Sigmoid colon (tissue), 7 donors: ENCODE data around the gene ZNF606. TPM values are rescaled to one million over a fixed set of nuclear protein-coding genes. Genes with fewer than 3 reads are reported as not detected.

Experiments
- DNase-seq: peaks from one replicate; pipeline ENCODE4 v3.0.0-alpha.2; 2019
- H3K27ac ChIP-seq, 4 donors: fragments of 200-600 bp; sonication (generic); one replicate each; pipeline ENCODE4 v1.5.1; 2016 to 2019; ENCODE audit warnings: mild to moderate bottlenecking in 1 of 4
- H3K27me3 ChIP-seq, 3 donors: fragments of 200-600 bp; sonication (generic); one replicate each; pipeline ENCODE4 v1.5.1; 2019; ENCODE audit warnings: mild to moderate bottlenecking in 1 of 3
- H3K36me3 ChIP-seq, 4 donors: fragments of 200-600 bp; sonication (generic); one replicate each; pipeline ENCODE4 v1.5.1; 2016 to 2019
- H3K4me1 ChIP-seq, 4 donors: fragments of 200-600 bp; sonication (generic); one replicate each; pipeline ENCODE4 v1.5.1; 2017 to 2019
- H3K4me3 ChIP-seq, 4 donors: fragments of 200-600 bp; sonication (generic); one replicate each; pipeline ENCODE4 v1.5.1; 2017 to 2019; ENCODE audit warnings: mild to moderate bottlenecking in 2 of 4, moderate library complexity in 1 of 4
- H3K9me3 ChIP-seq, 4 donors: fragments of 200-600 bp in 3 of 4; sonication (generic) in 3 of 4; one replicate each; pipeline versions ENCODE4 v1.5.1 to v1.6.1; 2013 to 2019
- EP300 ChIP-seq, 4 donors: sonication (generic); formaldehyde crosslinking; IDR thresholded peaks; one replicate each; pipeline ENCODE4 v1.6.1; 2017; ENCODE audit warnings: antibody characterized with exemption in 4 of 4
- POLR2A ChIP-seq, 2 donors: fragments of 450-650 bp; IDR thresholded peaks; one replicate each; pipeline ENCODE4 v1.6.1; 2016; ENCODE audit warnings: antibody characterized with exemption in 2 of 2, mild to moderate bottlenecking in 2 of 2, moderate library complexity in 2 of 2
- POLR2AphosphoS5 ChIP-seq, 4 donors: sonication (generic); formaldehyde crosslinking; IDR thresholded peaks; one replicate each; pipeline ENCODE4 v1.6.1; 2017; ENCODE audit warnings: antibody characterized with exemption in 4 of 4
- WGBS, 2 donors: extraction: QIAGEN DNeasy Blood & Tissue Kit; methylation state at CpG; one replicate each; pipeline ENCODE4 v1.1.7; 2013; 5-methylcytosine and 5-hydroxymethylcytosine counted together
- intact Hi-C: fragments of 100-400 bp; cut with DNase I; formaldehyde crosslinking; loops from one replicate; pipeline ENCODE4 v1.15.1; 2023
- polyA plus RNA-seq, 3 donors: library from polyadenylated mRNA; stranded (reverse); fragments of 200-250 nt; gene quantifications; one replicate each; pipeline ENCODE4 v1.2.3, GENCODE V29; 2013
- total RNA-seq, 4 donors: library from RNA; depleted of rRNA; stranded (reverse); fragments of >200 nt; gene quantifications; one replicate each; pipeline ENCODE4 v1.1.0, GENCODE V29; 2016
- TF ChIP-seq, protein P1 (sequence below), 4 experiments: fragments of 450-650 bp in 3 of 4; fragments of 200-600 bp in 1 of 4; IDR thresholded peaks; one replicate each; pipeline ENCODE4 v1.5.1; 2016 to 2019; ENCODE audit warnings: antibody characterized with exemption in 4 of 4, mild to moderate bottlenecking in 3 of 4, moderate library complexity in 2 of 4
- donor health status: healthy with polysubstance abuse.
- donor health status: Bipolar disorder and iron deficiency.
- donor health status: healthy.

The ZNF606 gene
- total and polyA plus RNA-seq, 7 donors, result 1.8 to 32.1 (median 9.8) TPM

DNA sequence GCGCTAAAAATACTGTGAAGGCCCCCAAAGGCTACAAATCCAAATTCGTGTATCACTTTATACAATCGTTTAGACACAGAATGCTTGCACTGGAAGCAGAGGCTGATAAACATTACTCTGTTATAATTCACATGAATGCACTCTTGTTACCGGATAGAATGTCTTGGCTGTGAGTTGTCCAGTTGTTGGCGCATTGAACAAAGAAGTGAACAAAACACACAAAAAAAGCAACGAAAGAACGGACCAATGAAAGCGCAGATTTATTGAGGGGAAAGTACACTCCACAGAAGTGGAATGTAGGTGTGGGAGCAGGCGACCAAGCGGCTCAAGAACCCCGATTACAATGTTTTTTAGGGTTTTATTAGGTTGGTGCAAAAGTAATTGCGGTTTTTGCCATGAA lies 66.9 kb downstream of the ZNF606 start:
- no peak for DNase-seq
- Histone ChIP-seq H3K9me3 (peaks cover 0 to 37% (median 9%) of the 10 kb centered on the region in 4 donors), H3K27me3 (no peaks in the 10 kb centered on the region), H3K27ac (no peak overlapping the region), H3K36me3 (peaks cover 0 to 23% (median under 1%) of the 10 kb centered on the region in 4 donors), H3K4me1 (peaks cover 0 to 8% (median 7%) of the 10 kb centered on the region in 4 donors), H3K4me3 (peak overlapping the region in 1 of 4 donors; percentile 77)
- intact Hi-C loops, result no loop called here
- TF ChIP-seq POLR2A (IDR thresholded peaks at IDR 0.05), result no peak
- TF ChIP-seq, protein P1, sequence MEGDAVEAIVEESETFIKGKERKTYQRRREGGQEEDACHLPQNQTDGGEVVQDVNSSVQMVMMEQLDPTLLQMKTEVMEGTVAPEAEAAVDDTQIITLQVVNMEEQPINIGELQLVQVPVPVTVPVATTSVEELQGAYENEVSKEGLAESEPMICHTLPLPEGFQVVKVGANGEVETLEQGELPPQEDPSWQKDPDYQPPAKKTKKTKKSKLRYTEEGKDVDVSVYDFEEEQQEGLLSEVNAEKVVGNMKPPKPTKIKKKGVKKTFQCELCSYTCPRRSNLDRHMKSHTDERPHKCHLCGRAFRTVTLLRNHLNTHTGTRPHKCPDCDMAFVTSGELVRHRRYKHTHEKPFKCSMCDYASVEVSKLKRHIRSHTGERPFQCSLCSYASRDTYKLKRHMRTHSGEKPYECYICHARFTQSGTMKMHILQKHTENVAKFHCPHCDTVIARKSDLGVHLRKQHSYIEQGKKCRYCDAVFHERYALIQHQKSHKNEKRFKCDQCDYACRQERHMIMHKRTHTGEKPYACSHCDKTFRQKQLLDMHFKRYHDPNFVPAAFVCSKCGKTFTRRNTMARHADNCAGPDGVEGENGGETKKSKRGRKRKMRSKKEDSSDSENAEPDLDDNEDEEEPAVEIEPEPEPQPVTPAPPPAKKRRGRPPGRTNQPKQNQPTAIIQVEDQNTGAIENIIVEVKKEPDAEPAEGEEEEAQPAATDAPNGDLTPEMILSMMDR (IDR thresholded peaks at IDR 0.05), result no peak
- no peak for TF ChIP-seq POLR2AphosphoS5 (IDR thresholded peaks at IDR 0.05)
- TF ChIP-seq EP300 (IDR thresholded peaks at IDR 0.05), result no peak
- 90 to 92% methylated on average over 12 of the region's 12 CpGs for WGBS, 2 donors

DNA sequence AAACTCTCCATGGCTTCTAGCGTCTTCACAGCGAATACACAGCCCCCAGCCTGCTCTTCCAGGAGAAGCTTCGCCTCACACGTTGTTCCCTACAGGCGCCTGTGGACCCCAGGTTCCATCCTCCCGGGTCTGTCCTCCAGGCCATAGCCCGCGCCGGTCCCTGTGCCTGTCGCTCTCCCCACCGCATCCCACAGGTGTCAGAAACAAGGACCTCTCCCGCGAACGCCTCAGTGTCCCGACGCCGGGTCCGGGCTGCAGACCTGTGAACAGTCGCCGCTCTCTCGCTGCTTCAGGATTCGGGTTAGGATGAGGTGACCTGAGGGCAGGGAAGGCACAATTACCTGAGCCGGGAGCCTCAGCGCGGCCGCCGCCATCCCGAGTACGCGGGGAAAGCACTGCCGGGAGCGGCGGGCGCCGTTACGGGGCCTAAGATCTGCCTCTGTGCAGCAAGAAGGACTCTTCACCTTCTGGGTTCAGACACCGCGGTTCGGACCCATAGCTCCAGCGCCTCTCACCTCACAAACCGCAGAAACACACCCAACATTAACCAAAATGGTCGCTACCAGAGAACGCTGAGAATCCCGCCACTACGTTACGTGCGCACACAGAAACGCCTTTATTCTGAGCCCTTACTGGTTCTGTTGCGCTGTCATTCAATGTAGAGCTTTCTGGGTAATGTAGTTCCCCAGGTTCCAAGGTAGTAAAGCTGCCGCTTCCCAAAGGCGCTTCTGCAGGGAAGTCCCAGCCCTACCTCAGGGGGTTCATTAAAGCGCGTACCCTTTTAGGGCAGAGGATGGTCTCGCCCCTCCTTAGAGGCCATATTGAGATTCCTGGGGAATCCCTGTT lies 67.6 kb downstream of the ZNF606 start, which contains the start of gene ZNF418:
Gene ZNF418, minus strand, starts transcription at position 583 of the 846 bp plus-strand sequence. CDS start 1,580 bp downstream, outside the sequence.
- no peaks in the 10 kb centered on the region for H3K27me3 ChIP-seq
- H3K4me1 ChIP-seq, result peaks cover 0 to 8% (median 7%) of the 10 kb centered on the region in 4 donors
- peak within 1 kb of the TSS; percentile 76 to 81 (median 79) for H3K27ac ChIP-seq
- intact Hi-C loops, result no loop called here
- TF ChIP-seq POLR2AphosphoS5 (IDR thresholded peaks at IDR 0.05), result peak in 3 of 4 donors; percentile 8 to 42 (median 37)
- TF ChIP-seq, protein P1 (IDR thresholded peaks at IDR 0.05), result no peak
- no peak for TF ChIP-seq POLR2A (IDR thresholded peaks at IDR 0.05)
- no peak for TF ChIP-seq EP300 (IDR thresholded peaks at IDR 0.05)
- peak; percentile 75 for DNase-seq
- peaks cover 0 to 21% (median 2%) of the 10 kb centered on the region in 4 donors for H3K36me3 ChIP-seq
- peak within 1 kb of the TSS; percentile 59 to 80 (median 72) for H3K4me3 ChIP-seq
- WGBS, 2 donors, result 6 to 24% methylated on average over 54 of the region's 54 CpGs
- H3K9me3 ChIP-seq, result peaks cover 0 to 37% (median 11%) of the 10 kb centered on the region in 4 donors

DNA sequence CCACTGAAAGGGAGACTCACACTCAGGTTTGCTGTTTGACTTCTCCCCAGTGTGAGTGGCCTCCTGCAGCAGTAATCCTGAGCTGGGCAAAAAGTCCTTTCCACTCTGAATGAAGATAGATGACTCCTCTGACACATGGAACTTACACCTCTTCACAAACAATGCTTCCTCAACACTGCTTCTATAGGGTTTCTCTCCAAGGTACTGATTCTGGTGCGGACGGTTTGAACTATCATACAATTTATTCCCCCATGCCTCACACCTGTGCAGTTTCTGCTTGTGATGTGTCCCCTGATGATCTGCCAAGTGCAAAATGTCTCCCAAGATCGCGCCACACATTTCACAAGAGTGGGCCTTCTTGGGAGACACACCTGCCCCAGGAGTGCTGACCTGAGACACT lies 75.0 kb downstream of the ZNF606 start:
- DNase-seq, result no peak
- H3K27me3 ChIP-seq, result no peaks in the 10 kb centered on the region
- H3K9me3 ChIP-seq, result peaks cover 10 to 52% (median 31%) of the 10 kb centered on the region in 4 donors
- H3K4me3 ChIP-seq, result no peak overlapping the region
- WGBS, 2 donors, result 98 to 99% methylated on average over 4 of the region's 4 CpGs
- no peaks in the 10 kb centered on the region for H3K4me1 ChIP-seq
- no peak for TF ChIP-seq EP300 (IDR thresholded peaks at IDR 0.05)
- no peak for TF ChIP-seq POLR2AphosphoS5 (IDR thresholded peaks at IDR 0.05)
- no peak for TF ChIP-seq POLR2A (IDR thresholded peaks at IDR 0.05)
- TF ChIP-seq, protein P1 (IDR thresholded peaks at IDR 0.05), result no peak
- peaks cover 14 to 65% (median 36%) of the 10 kb centered on the region in 4 donors for H3K36me3 ChIP-seq
- no peak overlapping the region for H3K27ac ChIP-seq
- intact Hi-C loops, result no loop called here

Other genes with a start within 250 kb of the ZNF606 start
- 10 to 100 TPM; 14.7 to 17.3 (median 15.6) TPM for gene ZNF586, start 233.1 kb downstream of the ZNF606 start, total RNA-seq
- 10 to 100 TPM in 1 of 3 donors, 1 to 10 TPM in 2; 4.8 to 10.7 (median 6.2) TPM for gene ZNF586, start 233.1 kb downstream of the ZNF606 start, polyA plus RNA-seq
- gene ZNF552, start 187.9 kb downstream of the ZNF606 start, total RNA-seq, result 1 to 10 TPM; 2.4 to 7.1 (median 6.7) TPM
- 10 to 100 TPM; 12.1 to 15.0 (median 13.6) TPM for gene ZNF552, start 187.9 kb downstream of the ZNF606 start, polyA plus RNA-seq
- gene ZNF587B, start 172.5 kb downstream of the ZNF606 start, total RNA-seq, result 10 to 100 TPM in 2 of 4 donors, 1 to 10 TPM in 2; 7.2 to 13.0 (median 9.5) TPM
- 1 to 10 TPM; 1.2 to 9.8 (median 2.8) TPM for gene ZNF587B, start 172.5 kb downstream of the ZNF606 start, polyA plus RNA-seq
- gene ZNF587, start 153.0 kb downstream of the ZNF606 start, total RNA-seq, result 10 to 100 TPM; 22.8 to 39.0 (median 33.1) TPM
- 10 to 100 TPM in 1 of 3 donors, 1 to 10 TPM in 2; 4.2 to 26.8 (median 4.2) TPM for gene ZNF587, start 153.0 kb downstream of the ZNF606 start, polyA plus RNA-seq
- gene ZNF814, start 113.8 kb downstream of the ZNF606 start, total RNA-seq, result 10 to 100 TPM in 1 of 4 donors, 1 to 10 TPM in 3; 8.2 to 13.3 (median 9.0) TPM
- gene ZNF814, start 113.8 kb downstream of the ZNF606 start, polyA plus RNA-seq, result 1 to 10 TPM; 4.2 to 9.7 (median 9.2) TPM
- 10 to 100 TPM in 3 of 4 donors, 1 to 10 TPM in 1; 9.4 to 13.7 (median 12.5) TPM for gene ZNF417, start 86.2 kb downstream of the ZNF606 start, total RNA-seq
- gene ZNF417, start 86.2 kb downstream of the ZNF606 start, polyA plus RNA-seq, result 1 to 10 TPM; 1.2 to 5.6 (median 2.1) TPM
- 10 to 100 TPM in 3 of 4 donors, 1 to 10 TPM in 1; 8.3 to 12.5 (median 10.8) TPM for gene ZNF418, start 67.4 kb downstream of the ZNF606 start, total RNA-seq
- gene ZNF418, start 67.4 kb downstream of the ZNF606 start, polyA plus RNA-seq, result 1 to 10 TPM in 1 of 3 donors, under 1 TPM in 1, not detected in 1; 0.60 to 2.7 TPM
- gene ZNF256, start 55.1 kb downstream of the ZNF606 start, total RNA-seq, result 1 to 10 TPM; 2.8 to 4.8 (median 3.8) TPM
- gene ZNF256, start 55.1 kb downstream of the ZNF606 start, polyA plus RNA-seq, result 1 to 10 TPM in 2 of 3 donors, under 1 TPM in 1; 0.69 to 3.2 (median 2.4) TPM
- gene C19orf18, start 28.3 kb downstream of the ZNF606 start, total RNA-seq, result 1 to 10 TPM in 2 of 4 donors, under 1 TPM in 2; 0.66 to 1.5 (median 0.95) TPM
- under 1 TPM in 1 of 3 donors, not detected in 2; 0.90 TPM for gene C19orf18, start 28.3 kb downstream of the ZNF606 start, polyA plus RNA-seq
- gene ZSCAN1, start 31.2 kb upstream of the ZNF606 start, total RNA-seq, result not detected
- gene ZSCAN1, start 31.2 kb upstream of the ZNF606 start, polyA plus RNA-seq, result under 1 TPM in 1 of 3 donors, not detected in 2; 0.10 TPM
- 10 to 100 TPM in 1 of 4 donors, 1 to 10 TPM in 3; 6.1 to 10.0 (median 7.4) TPM for gene ZNF135, start 56.5 kb upstream of the ZNF606 start, total RNA-seq
- 1 to 10 TPM in 1 of 3 donors, under 1 TPM in 2; 0.46 to 2.8 (median 0.60) TPM for gene ZNF135, start 56.5 kb upstream of the ZNF606 start, polyA plus RNA-seq
- 10 to 100 TPM; 64.7 to 85.3 (median 73.8) TPM for gene ZSCAN18, start 95.4 kb upstream of the ZNF606 start, total RNA-seq
- gene ZSCAN18, start 95.4 kb upstream of the ZNF606 start, polyA plus RNA-seq, result 10 to 100 TPM in 2 of 3 donors, 1 to 10 TPM in 1; 5.8 to 31.4 (median 12.6) TPM
- gene ZNF329, start 148.0 kb upstream of the ZNF606 start, total RNA-seq, result 10 to 100 TPM in 1 of 4 donors, 1 to 10 TPM in 3; 8.2 to 10.2 (median 8.3) TPM
- gene ZNF329, start 148.0 kb upstream of the ZNF606 start, polyA plus RNA-seq, result 1 to 10 TPM; 1.6 to 3.9 (median 2.4) TPM
- 10 to 100 TPM; 18.3 to 26.7 (median 22.6) TPM for gene ZNF274, start 180.2 kb upstream of the ZNF606 start, total RNA-seq
- 10 to 100 TPM in 1 of 3 donors, 1 to 10 TPM in 2; 7.8 to 19.6 (median 9.2) TPM for gene ZNF274, start 180.2 kb upstream of the ZNF606 start, polyA plus RNA-seq
- 10 to 100 TPM; 25.8 to 45.1 (median 34.8) TPM for gene ZNF544, start 226.1 kb upstream of the ZNF606 start, total RNA-seq
- gene ZNF544, start 226.1 kb upstream of the ZNF606 start, polyA plus RNA-seq, result 10 to 100 TPM; 16.4 to 28.6 (median 20.4) TPM